Bone marrow (tissue), 2 donors: ENCODE results near the gene OSBPL6.

Experiments used
- DNase-seq, 2 donors: peaks; one replicate each; lab custom pipeline; 2025; lab: John Stamatoyannopoulos, UW

The OSBPL6 gene

GRCh38 chr2:178271629-178272333, 77.5 kb downstream of the OSBPL6 start:
- no peak for DNase-seq

- DNase-seq, result no peak
These were observed 79.6 kb downstream of the OSBPL6 start for GRCh38 chr2:178273787-178274360.

- no peak for DNase-seq
These were observed 81.3 kb downstream of the OSBPL6 start for GRCh38 chr2:178275600-178275999.

- no peak for DNase-seq
These were observed 83.5 kb downstream of the OSBPL6 start for GRCh38 chr2:178277741-178278197.

GRCh38 chr2:178279142-178279541, 84.8 kb downstream of the OSBPL6 start:
- DNase-seq, result no peak

- no peak for DNase-seq
These were observed 85.3 kb downstream of the OSBPL6 start for GRCh38 chr2:178279636-178280035.

- DNase-seq, result no peak
These were observed 86.0 kb downstream of the OSBPL6 start for GRCh38 chr2:178280244-178280852.

GRCh38 chr2:178282075-178282815, 87.9 kb downstream of the OSBPL6 start:
- DNase-seq, result no peak

- no peak for DNase-seq
These were observed 89.1 kb downstream of the OSBPL6 start for GRCh38 chr2:178283341-178283918.

- DNase-seq, result no peak
These were observed 90.4 kb downstream of the OSBPL6 start for GRCh38 chr2:178284613-178285286.

- DNase-seq, result no peak
These were observed 90.9 kb downstream of the OSBPL6 start for GRCh38 chr2:178285287-178285615.

- DNase-seq, result no peak
These were observed 92.3 kb downstream of the OSBPL6 start for GRCh38 chr2:178286636-178287035.

- no peak for DNase-seq
These were observed 93.5 kb downstream of the OSBPL6 start for GRCh38 chr2:178287652-178288344.

- no peak for DNase-seq
These were observed 97.4 kb downstream of the OSBPL6 start for GRCh38 chr2:178291703-178292102.

GRCh38 chr2:178292586-178292985, 98.3 kb downstream of the OSBPL6 start:
- no peak for DNase-seq

GRCh38 chr2:178295115-178295514, 100.8 kb downstream of the OSBPL6 start:
- DNase-seq, result no peak

GRCh38 chr2:178295906-178296305, 101.6 kb downstream of the OSBPL6 start:
- DNase-seq, result no peak

GRCh38 chr2:178296394-178297090, 102.2 kb downstream of the OSBPL6 start:
- DNase-seq, result no peak

GRCh38 chr2:178297091-178297411, 102.7 kb downstream of the OSBPL6 start:
- no peak for DNase-seq

- no peak for DNase-seq
These were observed 104.5 kb downstream of the OSBPL6 start for GRCh38 chr2:178298785-178299212.
